Neuron (in vitro differentiated cells): ENCODE results near the gene SRGAP2B.
"Not testable (repeated sequence)": the region's sequence is repeated elsewhere in the genome, so short reads cannot be mapped to it uniquely, and the experiment has no call there.

Source experiments
- H2AFZ ChIP-seq: one replicate; pipeline ENCODE4 v1.6.1; 2013; ENCODE audit warnings: low read depth, mild to moderate bottlenecking, inconsistent platforms, low read length, moderate library complexity
- H3K27me3 ChIP-seq: one replicate; pipeline ENCODE4 v1.6.1; 2013; ENCODE audit warnings: low read length; ENCODE audit not compliant: insufficient read depth
- H3K36me3 ChIP-seq: one replicate; pipeline ENCODE4 v1.6.1; 2013; ENCODE audit warnings: low read length; ENCODE audit not compliant: insufficient read depth
- H3K4me1 ChIP-seq: one replicate; pipeline ENCODE4 v1.6.1; 2013; ENCODE audit warnings: low read length; ENCODE audit not compliant: insufficient read depth
- H3K4me3 ChIP-seq: 2 replicates; pipeline ENCODE4 v1.5.1; 2013; ENCODE audit warnings: mild to moderate bottlenecking, low read length, moderate library complexity
- H3K9me3 ChIP-seq: one replicate; pipeline ENCODE4 v1.6.1; 2013; ENCODE audit warnings: low read length

Gene SRGAP2B

GRCh38 chr1:145095284-145096057 is at the start of gene SRGAP2B, which contains the start of gene FAM72D:
TSS of gene SRGAP2B (minus strand) at chr1:145095328. CDS start at chr1:145092901, 2,427 bp downstream.
TSS of gene FAM72D (plus strand) at chr1:145095974. CDS start at chr1:145096848, 874 bp downstream.
- not testable (repeated sequence) for H3K27me3 ChIP-seq, H3K9me3 ChIP-seq, H2AFZ ChIP-seq, H3K36me3 ChIP-seq, H3K4me1 ChIP-seq
- peak within 1 kb of the TSS; percentile 46 for H3K4me3 ChIP-seq

DNA sequence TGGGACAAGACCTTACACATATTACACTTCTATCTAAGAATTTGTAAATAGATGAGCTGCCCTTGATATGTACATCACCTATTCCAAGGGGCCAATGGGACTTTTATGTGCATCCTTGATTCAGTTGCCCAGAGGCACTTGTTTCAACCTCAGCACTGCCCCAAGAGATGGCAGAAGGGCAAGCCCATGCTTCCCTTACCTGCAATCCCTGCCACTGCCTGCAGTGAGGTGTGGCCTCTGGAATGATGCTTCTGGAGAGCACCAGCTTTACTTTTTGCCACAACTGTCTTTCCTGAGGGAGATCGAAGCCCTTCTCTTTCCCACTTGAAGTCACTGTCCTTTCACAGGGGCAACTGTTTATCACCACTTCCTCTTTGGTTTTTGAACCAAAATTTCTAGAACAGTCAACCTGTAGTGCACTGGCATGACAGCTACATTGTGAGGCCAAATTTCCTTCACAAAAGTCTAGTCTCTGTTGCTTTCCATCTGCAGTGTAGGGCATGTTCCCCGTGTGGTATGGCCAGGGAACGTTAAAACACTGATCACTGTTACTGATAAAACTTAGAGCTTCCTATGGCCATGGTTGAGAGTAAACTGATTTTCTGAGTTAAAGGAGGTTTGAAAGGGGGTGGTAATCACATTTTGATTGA is 49.3 kb upstream of the SRGAP2B start:
- H3K4me3 ChIP-seq, H3K27me3 ChIP-seq, H3K36me3 ChIP-seq, H2AFZ ChIP-seq, H3K9me3 ChIP-seq, H3K4me1 ChIP-seq: not testable (repeated sequence)

- not testable (repeated sequence) for H3K4me3 ChIP-seq, H3K9me3 ChIP-seq, H2AFZ ChIP-seq, H3K27me3 ChIP-seq, H3K36me3 ChIP-seq, H3K4me1 ChIP-seq
Measured at GRCh38 chr1:145140549-145140948, 45.4 kb upstream of the SRGAP2B start.

DNA sequence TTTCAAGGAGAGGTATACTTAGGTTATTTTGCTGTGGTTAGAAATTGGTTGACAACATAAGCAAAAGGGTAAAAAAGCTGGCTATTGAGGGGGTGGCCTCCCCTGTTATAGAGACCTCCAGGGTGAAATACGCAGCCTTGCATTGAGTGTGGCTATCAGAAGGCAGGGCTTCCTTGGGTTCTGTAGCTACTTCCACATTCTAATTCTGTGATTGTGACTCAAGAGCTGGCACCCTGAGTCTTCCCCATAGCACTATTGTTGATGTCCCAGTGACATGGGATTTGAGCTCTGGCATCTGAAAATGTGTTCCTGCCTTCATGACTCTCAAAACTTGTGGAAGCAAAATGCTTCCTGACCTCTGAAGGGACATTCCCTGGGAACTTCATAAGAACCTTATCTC is 39.3 kb upstream of the SRGAP2B start:
- H3K36me3 ChIP-seq, H3K27me3 ChIP-seq, H3K9me3 ChIP-seq, H3K4me3 ChIP-seq, H3K4me1 ChIP-seq, H2AFZ ChIP-seq: not testable (repeated sequence)

DNA sequence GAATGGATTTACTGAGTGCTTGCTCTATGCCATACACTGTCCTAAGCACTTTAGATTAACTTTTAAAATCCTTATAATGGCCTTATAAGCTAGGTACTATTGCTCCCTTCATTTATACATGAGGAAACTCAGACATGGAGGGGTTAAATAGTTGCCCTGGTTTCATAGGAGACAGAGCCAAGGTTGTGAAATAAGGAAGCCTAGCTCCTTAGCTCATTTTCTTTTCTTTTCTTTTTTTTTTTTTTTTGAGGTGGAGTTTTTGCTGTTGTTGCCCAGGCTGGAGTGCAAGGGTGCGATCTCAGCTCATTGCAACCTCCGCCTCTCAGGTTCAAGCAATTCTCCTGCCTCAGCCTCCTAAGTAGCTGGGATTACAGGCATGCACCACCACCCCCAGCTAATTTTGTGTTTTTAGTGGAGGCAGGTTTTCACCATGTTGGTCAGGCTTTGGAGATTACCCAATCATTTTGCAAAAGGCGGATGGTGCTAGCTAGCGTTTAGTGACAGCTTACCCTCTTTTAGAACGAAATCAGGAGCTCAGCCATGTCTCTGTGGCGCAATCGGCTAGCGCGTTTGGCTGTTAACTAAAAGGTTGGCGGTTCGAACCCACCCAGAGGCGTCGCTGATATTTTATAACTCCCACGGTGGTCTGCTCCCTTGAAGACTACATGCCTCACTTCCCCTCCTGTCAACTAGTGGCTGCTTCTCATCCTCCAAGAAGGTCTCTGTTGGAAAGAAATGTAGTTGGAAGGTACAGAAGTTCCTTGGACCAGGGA is 33.8 kb upstream of the SRGAP2B start:
- not testable (repeated sequence) for H3K36me3 ChIP-seq, H3K27me3 ChIP-seq, H3K4me1 ChIP-seq, H3K9me3 ChIP-seq, H3K4me3 ChIP-seq, H2AFZ ChIP-seq

- not testable (repeated sequence) for H3K9me3 ChIP-seq, H2AFZ ChIP-seq, H3K4me3 ChIP-seq, H3K4me1 ChIP-seq, H3K36me3 ChIP-seq, H3K27me3 ChIP-seq
Measured at GRCh38 chr1:145127144-145127543, 32.0 kb upstream of the SRGAP2B start.

DNA sequence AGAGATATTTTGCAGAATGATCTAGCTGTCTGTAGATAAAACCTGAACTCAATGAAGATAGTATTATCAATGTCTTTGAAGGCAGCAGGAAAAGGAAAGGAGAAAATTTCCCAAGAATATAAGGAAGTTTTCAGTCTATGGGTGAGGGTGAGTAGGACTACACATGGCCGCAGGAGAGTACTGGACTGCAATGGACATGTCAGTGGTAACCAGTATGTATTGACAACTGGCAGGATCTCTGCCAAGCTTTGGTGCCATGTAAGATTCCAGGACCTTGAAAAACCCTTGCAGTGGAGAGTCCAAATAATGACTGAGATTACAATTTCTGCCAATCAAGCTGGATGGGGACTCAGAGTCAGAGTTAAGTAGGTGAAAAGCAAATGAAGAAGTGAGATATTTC is 30.0 kb upstream of the SRGAP2B start:
- H3K9me3 ChIP-seq, H3K36me3 ChIP-seq, H3K4me1 ChIP-seq, H3K27me3 ChIP-seq, H3K4me3 ChIP-seq, H2AFZ ChIP-seq: not testable (repeated sequence)

DNA sequence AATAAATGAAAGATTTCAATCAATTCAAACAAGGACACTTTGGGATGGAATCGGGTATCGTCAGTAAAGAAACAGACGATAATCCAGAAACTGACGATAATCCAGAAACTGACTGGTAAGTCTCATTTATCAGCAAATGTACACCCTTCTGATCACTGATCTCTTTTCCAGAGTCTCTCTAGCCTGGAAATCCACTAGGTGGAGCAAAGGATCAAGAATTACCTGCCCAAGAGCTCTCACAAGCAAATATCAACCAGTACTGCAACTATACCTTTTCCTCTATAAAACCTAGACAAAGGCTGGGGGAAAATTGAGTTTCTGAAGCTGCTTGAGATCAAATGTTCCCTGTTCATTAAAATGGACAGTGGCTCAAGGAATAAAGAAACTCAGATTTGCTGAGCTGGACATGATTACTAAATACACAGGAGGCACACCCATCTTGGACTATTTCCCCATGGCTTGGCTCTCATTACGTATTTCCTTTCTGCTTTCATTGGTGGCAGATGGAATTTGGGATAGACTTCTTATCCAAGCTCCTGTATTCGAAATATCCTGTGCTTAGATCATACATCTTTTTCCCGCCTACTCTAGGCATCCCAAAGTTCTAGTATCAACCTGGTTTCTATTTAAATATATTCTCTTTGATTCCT is 29.0 kb upstream of the SRGAP2B start:
- H3K4me1 ChIP-seq, H3K27me3 ChIP-seq, H3K36me3 ChIP-seq: not testable (repeated sequence)

GRCh38 chr1:145123062-145123395 is 27.9 kb upstream of the SRGAP2B start:
- not testable (repeated sequence) for H3K9me3 ChIP-seq, H3K27me3 ChIP-seq, H2AFZ ChIP-seq

More for the DNA sequence above, 29.0 kb upstream of the SRGAP2B start:
- H3K9me3 ChIP-seq, H3K4me3 ChIP-seq, H2AFZ ChIP-seq: not testable (repeated sequence)

GRCh38 chr1:145122344-145123061 is 27.4 kb upstream of the SRGAP2B start:
- not testable (repeated sequence) for H2AFZ ChIP-seq, H3K4me3 ChIP-seq, H3K36me3 ChIP-seq, H3K9me3 ChIP-seq, H3K4me1 ChIP-seq, H3K27me3 ChIP-seq

More at GRCh38 chr1:145123062-145123395, 27.9 kb upstream of the SRGAP2B start:
- H3K4me3 ChIP-seq, H3K4me1 ChIP-seq, H3K36me3 ChIP-seq: not testable (repeated sequence)

DNA sequence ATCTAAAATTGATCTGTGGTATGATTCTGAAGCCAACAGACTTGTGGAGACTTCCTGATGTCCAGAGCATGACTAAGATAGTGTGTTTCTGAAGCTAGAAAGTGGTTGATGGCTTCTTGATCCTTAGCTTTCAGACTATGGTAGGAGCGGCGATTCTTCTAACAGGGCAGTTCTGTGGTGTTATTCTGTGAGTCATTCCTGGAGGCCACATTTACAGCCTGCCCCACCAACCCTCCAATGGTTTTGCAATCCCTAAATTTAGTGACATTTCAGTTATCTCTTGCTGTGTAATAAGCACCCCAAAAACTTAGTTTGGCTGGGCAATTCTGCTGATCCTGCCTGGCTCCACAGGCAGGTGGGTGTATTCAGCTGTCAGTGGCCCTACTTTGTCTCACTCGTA is 24.7 kb upstream of the SRGAP2B start:
- not testable (repeated sequence) for H3K36me3 ChIP-seq, H3K4me1 ChIP-seq, H3K27me3 ChIP-seq, H3K9me3 ChIP-seq, H2AFZ ChIP-seq, H3K4me3 ChIP-seq

DNA sequence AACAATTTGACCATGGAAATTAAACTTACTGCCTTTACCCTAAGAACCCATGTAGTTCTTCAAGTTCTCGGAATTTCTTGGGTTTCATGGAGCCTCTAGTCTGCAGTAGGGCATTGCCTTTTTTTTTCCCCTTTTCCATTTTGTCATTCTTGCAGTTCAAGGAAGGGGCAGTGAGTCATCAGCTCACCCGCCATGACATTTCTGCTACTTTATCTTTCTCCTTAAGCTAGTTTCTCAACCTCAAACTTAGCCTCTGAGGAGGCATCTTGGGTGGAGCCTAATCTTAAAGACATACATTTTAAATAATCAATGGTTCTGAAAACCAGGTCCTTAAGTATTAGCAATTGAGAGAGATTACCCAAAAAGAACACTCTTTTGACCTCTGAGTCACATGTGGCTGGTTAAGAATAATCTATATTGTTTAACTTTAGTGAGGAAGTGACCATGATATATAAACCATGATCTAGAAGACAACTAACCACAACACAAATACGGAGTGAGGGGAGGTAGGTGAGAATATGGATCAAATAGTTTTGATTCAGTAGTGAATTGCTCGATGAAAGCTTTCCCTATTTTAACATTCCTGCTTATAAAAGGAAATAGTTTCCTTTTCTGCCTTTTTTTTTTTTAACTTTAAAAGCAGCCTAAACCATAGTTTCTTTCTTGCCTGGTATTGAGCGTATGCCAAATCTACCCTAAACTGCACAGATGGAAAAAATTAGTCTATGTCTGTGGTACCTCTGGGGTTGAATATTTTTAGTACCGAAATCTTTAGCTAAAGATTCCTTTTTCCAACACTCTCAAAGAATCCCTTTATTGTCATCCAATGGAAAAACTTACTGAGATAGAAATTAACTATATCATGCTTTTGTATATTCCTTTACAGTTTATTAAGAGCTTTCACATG is 20.7 kb upstream of the SRGAP2B start:
- not testable (repeated sequence) for H3K27me3 ChIP-seq, H3K36me3 ChIP-seq, H3K4me3 ChIP-seq, H3K4me1 ChIP-seq, H2AFZ ChIP-seq, H3K9me3 ChIP-seq
